ENCODE results near the gene CDC42EP1.

DNA sequence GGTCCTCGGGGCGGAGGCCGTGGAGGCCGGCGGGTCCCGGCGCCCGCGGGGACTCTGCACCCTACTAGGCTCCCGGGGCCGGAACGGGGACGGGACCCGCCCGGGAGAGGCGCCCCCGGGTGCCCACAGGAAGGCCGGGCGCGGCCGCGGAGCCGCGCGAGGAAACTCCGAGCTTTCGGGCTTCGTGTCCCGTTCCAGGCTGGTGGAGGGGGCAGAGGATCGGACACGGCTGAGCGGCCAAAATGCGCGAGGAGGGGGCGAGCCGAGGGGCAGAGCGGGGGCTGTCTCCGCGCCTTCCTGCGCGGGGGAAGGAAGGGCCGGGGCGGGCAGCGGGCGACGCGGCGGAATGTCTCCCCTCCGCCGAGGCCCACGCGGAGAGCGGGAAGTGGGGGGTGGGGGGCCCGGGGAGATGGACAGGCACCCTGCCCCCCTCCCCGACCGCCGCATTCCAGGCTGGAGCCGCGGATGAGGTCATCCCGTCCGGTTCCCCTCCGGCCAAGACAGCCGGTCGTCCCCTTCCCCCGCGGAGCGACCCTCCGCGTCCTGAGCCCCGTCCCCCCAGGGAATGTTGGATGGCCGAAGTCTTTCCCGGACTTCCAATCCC lies 430 bp downstream of the CDC42EP1 start:
- TF ChIP-seq, protein P1, sequence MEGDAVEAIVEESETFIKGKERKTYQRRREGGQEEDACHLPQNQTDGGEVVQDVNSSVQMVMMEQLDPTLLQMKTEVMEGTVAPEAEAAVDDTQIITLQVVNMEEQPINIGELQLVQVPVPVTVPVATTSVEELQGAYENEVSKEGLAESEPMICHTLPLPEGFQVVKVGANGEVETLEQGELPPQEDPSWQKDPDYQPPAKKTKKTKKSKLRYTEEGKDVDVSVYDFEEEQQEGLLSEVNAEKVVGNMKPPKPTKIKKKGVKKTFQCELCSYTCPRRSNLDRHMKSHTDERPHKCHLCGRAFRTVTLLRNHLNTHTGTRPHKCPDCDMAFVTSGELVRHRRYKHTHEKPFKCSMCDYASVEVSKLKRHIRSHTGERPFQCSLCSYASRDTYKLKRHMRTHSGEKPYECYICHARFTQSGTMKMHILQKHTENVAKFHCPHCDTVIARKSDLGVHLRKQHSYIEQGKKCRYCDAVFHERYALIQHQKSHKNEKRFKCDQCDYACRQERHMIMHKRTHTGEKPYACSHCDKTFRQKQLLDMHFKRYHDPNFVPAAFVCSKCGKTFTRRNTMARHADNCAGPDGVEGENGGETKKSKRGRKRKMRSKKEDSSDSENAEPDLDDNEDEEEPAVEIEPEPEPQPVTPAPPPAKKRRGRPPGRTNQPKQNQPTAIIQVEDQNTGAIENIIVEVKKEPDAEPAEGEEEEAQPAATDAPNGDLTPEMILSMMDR (IDR thresholded peaks at IDR 0.05; ENCODE audit: extremely low read depth in 1 of 2, insufficient read depth in 1 of 2, low read depth in 1 of 2, low read length in 2 of 2), result no peak
- peak; percentile 20 for TF ChIP-seq POLR2A (IDR thresholded peaks at IDR 0.05; ENCODE audit: low read depth, low read length)
- TF ChIP-seq POLR2AphosphoS5 (IDR thresholded peaks at IDR 0.05; ENCODE audit: insufficient read depth, low read depth, low read length), result peak; percentile 62
- no peak for TF ChIP-seq MAX (IDR thresholded peaks at IDR 0.05; ENCODE audit: insufficient read depth, insufficient read length)
- no peak for TF ChIP-seq EZH2 (IDR thresholded peaks at IDR 0.05; ENCODE audit: borderline replicate concordance, low read depth, low read length, severe bottlenecking)
- TF ChIP-seq MYC (IDR thresholded peaks at IDR 0.05; ENCODE audit: low read depth, low read length), result peak; percentile 77
- peak; percentile 20 for TF ChIP-seq JUN (IDR thresholded peaks at IDR 0.05; ENCODE audit: borderline replicate concordance, insufficient read depth, insufficient read length, low read depth)
- TF ChIP-seq GATA2 (IDR thresholded peaks at IDR 0.05; ENCODE audit: insufficient read depth, insufficient read length, low read depth, low read length), result no peak
- peak; percentile 32 for TF ChIP-seq FOS (IDR thresholded peaks at IDR 0.05; ENCODE audit: borderline replicate concordance, insufficient read depth, low read length)

Measured in endothelial cell of umbilical vein (primary cell).